ENCODE data around the gene LRBA. TPM values are rescaled to one million over a fixed set of nuclear protein-coding genes. Genes with fewer than 3 reads are reported as not detected.

The LRBA gene
- total and polyA plus RNA-seq, 4 donors, result 8.2 to 69.8 (median 32.8) TPM

GRCh38 chr4:150259861-150260567 is 755.1 kb downstream of the LRBA start:
- H3K4me3 ChIP-seq (ENCODE audit: low read depth in 1 of 3, low read length in 3 of 3), result no peak overlapping the region
- peaks cover 0 to 2% (median 0%) of the 10 kb centered on the region in 4 donors for H3K36me3 ChIP-seq (ENCODE audit: control insufficient read depth in 4 of 4, insufficient read depth in 3 of 4, low read depth in 1 of 4, low read length in 3 of 4)
- TF ChIP-seq CTCF (IDR thresholded peaks at IDR 0.05; ENCODE audit: low read depth, low read length, missing input control) (no peak), REST (IDR thresholded peaks at IDR 0.05) (no peak), YY1 (IDR thresholded peaks at IDR 0.05) (no peak), MAX (IDR thresholded peaks at IDR 0.05) (no peak), NR2F2 (IDR thresholded peaks at IDR 0.05) (no peak), JUND (IDR thresholded peaks at IDR 0.05) (no peak), FOXA1 (IDR thresholded peaks at IDR 0.05) (no peak), ZBTB33 (IDR thresholded peaks at IDR 0.05) (no peak), HNF4G (IDR thresholded peaks at IDR 0.05) (no peak), GABPA (IDR thresholded peaks at IDR 0.05 in 1 of 2, conservative IDR thresholded peaks at IDR 0.05 in 1 of 2) (no peak), ATF3 (IDR thresholded peaks at IDR 0.05) (no peak), RAD21 (IDR thresholded peaks at IDR 0.05) (no peak), RXRA (IDR thresholded peaks at IDR 0.05) (no peak), TAF1 (conservative IDR thresholded peaks at IDR 0.05) (no peak), SP1 (IDR thresholded peaks at IDR 0.05) (no peak), EGR1 (IDR thresholded peaks at IDR 0.05; ENCODE audit: low read depth in 2 of 2) (no peak)
- no peak overlapping the region for H3K9ac ChIP-seq (ENCODE audit: low read depth in 1 of 2, low read length in 2 of 2)
- 83% methylated on average over 8 of the region's 8 CpGs for WGBS
- no peak for DNase-seq (ENCODE audit: low spot score)
- no peaks in the 10 kb centered on the region for H3K27me3 ChIP-seq (ENCODE audit: control insufficient read depth in 4 of 4, insufficient read depth in 4 of 4, low read length in 3 of 4)
- H3K4me1 ChIP-seq (ENCODE audit: control insufficient read depth in 4 of 4, insufficient read depth in 4 of 4, low read length in 3 of 4), result no peaks in the 10 kb centered on the region
- no peaks in the 10 kb centered on the region for H3K9me3 ChIP-seq (ENCODE audit: control insufficient read depth in 4 of 4, low read length in 3 of 4)
- no peak overlapping the region for H3K27ac ChIP-seq (ENCODE audit: low read depth in 1 of 2, low read length in 2 of 2)

Measured in liver (tissue), 9 donors.